Activated T-cell treated with anti-CD3 and anti-CD28 coated beads, Interleukin-2, amount 50 U/mL, for 1 hour (primary cell): Measurements from ENCODE around the gene PODN.

Source experiments
- DNase-seq: peaks from one replicate; pipeline ENCODE4 v3.0.0-alpha.2; 2020

The PODN gene

GRCh38 chr1:53051676-53052075, 10.3 kb upstream of the PODN start:
- no peak for DNase-seq

GRCh38 chr1:53057127-53057526, 4.9 kb upstream of the PODN start:
- no peak for DNase-seq

- no peak for DNase-seq
These were observed 1.4 kb upstream of the PODN start for GRCh38 chr1:53060579-53060978.

- DNase-seq = no peak
These were observed 722 bp upstream of the PODN start for GRCh38 chr1:53061123-53061858.

- no peak for DNase-seq
These were observed 937 bp downstream of the PODN start for GRCh38 chr1:53062708-53063591.

- DNase-seq = no peak
These were observed 1.9 kb downstream of the PODN start for GRCh38 chr1:53063744-53064515.

- no peak for DNase-seq
These were observed 3.4 kb downstream of the PODN start for GRCh38 chr1:53065391-53065790.

- DNase-seq = no peak
These were observed 4.5 kb downstream of the PODN start for GRCh38 chr1:53066488-53066887.

GRCh38 chr1:53066891-53067738, 5.1 kb downstream of the PODN start:
- DNase-seq = no peak

GRCh38 chr1:53067886-53068285, 5.9 kb downstream of the PODN start:
- DNase-seq = no peak

- DNase-seq = no peak
These were observed 6.5 kb downstream of the PODN start for GRCh38 chr1:53068314-53069099.

- DNase-seq = no peak
These were observed 7.3 kb downstream of the PODN start for GRCh38 chr1:53069265-53069662.

GRCh38 chr1:53069663-53070327, 7.8 kb downstream of the PODN start:
- DNase-seq = peak; percentile 10

GRCh38 chr1:53070621-53071020, 8.6 kb downstream of the PODN start:
- DNase-seq = no peak

GRCh38 chr1:53071167-53071865, 9.3 kb downstream of the PODN start:
- DNase-seq = peak; percentile 12

GRCh38 chr1:53071915-53072314, 9.9 kb downstream of the PODN start:
- DNase-seq = no peak

GRCh38 chr1:53073287-53073686, 11.3 kb downstream of the PODN start:
- DNase-seq = no peak

- DNase-seq = peak; percentile 2
These were observed 11.9 kb downstream of the PODN start for GRCh38 chr1:53073868-53074311.

GRCh38 chr1:53074313-53075154, 12.5 kb downstream of the PODN start:
- DNase-seq = peak; percentile 8
